Testis (tissue), 2 donors: ENCODE measurements around the gene RIPOR1.

Source experiments
- POLR2A ChIP-seq: fragments of 450-650 bp; IDR thresholded peaks from one replicate; pipeline ENCODE4 v1.6.1; 2017; ENCODE audit warnings: antibody characterized with exemption, mild to moderate bottlenecking, moderate library complexity
- TF ChIP-seq, protein P1 (sequence below), 3 experiments: fragments of 450-650 bp in 2 of 3; fragments of 200-600 bp in 1 of 3; sonication (generic) in 1 of 3; IDR thresholded peaks; one replicate each; pipeline ENCODE4 v1.5.1; 2016 to 2019; ENCODE audit warnings: antibody characterized with exemption in 3 of 3, mild to moderate bottlenecking in 2 of 3, moderate library complexity in 1 of 3

DNA sequence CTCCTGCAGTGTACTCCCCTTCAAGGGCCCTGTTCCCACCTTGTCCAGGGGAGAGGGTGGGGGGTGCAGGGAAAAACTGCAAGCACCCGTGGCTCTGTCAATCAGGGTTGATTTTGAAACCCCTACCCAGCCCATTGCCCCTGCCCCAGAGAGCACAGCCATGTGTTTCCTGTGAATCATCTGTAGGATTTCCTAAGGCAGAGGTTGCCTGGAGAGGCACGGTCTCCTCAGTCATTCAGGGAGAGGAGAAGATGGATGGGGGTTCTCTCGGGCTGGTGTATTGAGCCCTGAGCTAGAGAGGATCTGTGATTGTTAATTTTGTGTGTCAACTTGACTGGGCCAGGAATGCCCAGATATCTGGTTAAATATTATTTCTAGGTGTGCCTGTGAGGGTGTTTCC, 41.8 kb upstream of the RIPOR1 start:
- TF ChIP-seq, protein P1, sequence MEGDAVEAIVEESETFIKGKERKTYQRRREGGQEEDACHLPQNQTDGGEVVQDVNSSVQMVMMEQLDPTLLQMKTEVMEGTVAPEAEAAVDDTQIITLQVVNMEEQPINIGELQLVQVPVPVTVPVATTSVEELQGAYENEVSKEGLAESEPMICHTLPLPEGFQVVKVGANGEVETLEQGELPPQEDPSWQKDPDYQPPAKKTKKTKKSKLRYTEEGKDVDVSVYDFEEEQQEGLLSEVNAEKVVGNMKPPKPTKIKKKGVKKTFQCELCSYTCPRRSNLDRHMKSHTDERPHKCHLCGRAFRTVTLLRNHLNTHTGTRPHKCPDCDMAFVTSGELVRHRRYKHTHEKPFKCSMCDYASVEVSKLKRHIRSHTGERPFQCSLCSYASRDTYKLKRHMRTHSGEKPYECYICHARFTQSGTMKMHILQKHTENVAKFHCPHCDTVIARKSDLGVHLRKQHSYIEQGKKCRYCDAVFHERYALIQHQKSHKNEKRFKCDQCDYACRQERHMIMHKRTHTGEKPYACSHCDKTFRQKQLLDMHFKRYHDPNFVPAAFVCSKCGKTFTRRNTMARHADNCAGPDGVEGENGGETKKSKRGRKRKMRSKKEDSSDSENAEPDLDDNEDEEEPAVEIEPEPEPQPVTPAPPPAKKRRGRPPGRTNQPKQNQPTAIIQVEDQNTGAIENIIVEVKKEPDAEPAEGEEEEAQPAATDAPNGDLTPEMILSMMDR (IDR thresholded peaks at IDR 0.05), result no peak
- no peak for TF ChIP-seq POLR2A
